HG03060 (cell line): ENCODE measurements around the gene EAPP.
"Not testable (repeated sequence)": the region's sequence is repeated elsewhere in the genome, so short reads cannot be mapped to it uniquely, and the experiment has no call there.

ENCODE experiments used
- ATAC-seq: cut with Tn5 transposase; IDR thresholded peaks from one replicate; pipeline ENCODE4 v1.9.1; 2021; ENCODE audit warnings: low read depth, moderate number of reproducible peaks; ENCODE audit not compliant: unreplicated experiment

The EAPP gene

GRCh38 chr14:34538871-34539406, 562 bp downstream of the EAPP start:
- no peak for ATAC-seq

DNA sequence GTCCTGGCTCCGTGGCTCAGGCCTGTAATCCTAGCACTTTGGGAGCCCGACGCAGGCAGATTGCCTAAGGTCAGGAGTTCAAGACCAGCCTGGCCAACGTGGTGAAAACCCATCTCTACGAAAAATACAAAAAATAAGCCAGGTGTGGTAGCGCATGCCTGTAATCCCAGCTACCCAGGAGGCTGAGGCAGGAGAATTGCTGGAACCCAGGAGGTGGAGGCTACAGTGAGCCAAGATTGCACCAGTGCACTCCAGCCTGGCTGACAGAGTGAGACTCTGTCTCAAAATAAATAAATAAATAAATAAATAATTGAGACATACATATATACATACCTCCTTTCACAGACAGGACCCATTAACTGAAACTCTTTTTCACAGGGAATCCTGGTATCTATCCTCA, 1.4 kb downstream of the EAPP start:
- ATAC-seq, result not testable (repeated sequence)

- no peak for ATAC-seq
Measured at GRCh38 chr14:34537677-34538009, 1.9 kb downstream of the EAPP start.

- ATAC-seq, result no peak
Measured at GRCh38 chr14:34536951-34537676, 2.4 kb downstream of the EAPP start.

- no peak for ATAC-seq
Measured at GRCh38 chr14:34527591-34527990, 11.9 kb downstream of the EAPP start.

- ATAC-seq, result not testable (repeated sequence)
Measured at GRCh38 chr14:34524216-34524615, 15.3 kb downstream of the EAPP start.

GRCh38 chr14:34522496-34522895, 17.0 kb downstream of the EAPP start:
- no peak for ATAC-seq

DNA sequence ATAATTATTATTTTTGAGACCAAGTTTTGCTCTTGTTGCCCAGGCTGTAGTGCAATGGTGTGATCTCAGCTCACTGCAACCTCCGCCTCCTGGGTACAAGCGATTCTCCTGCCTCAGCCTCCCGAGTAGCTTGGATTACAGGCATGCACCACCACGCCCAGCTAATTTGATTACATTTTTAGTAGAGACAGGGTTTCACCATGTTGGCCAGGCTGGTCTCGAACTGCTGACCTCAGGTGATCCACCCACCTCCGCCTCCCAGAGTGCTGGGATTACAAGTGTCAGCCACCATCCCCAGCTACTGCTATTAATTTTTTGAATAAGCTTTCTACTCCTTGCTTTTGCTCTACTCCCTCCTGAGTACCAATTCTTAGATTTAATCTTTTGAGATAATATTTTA, 18.4 kb downstream of the EAPP start:
- not testable (repeated sequence) for ATAC-seq

GRCh38 chr14:34520304-34520970, 19.1 kb downstream of the EAPP start:
- not testable (repeated sequence) for ATAC-seq

DNA sequence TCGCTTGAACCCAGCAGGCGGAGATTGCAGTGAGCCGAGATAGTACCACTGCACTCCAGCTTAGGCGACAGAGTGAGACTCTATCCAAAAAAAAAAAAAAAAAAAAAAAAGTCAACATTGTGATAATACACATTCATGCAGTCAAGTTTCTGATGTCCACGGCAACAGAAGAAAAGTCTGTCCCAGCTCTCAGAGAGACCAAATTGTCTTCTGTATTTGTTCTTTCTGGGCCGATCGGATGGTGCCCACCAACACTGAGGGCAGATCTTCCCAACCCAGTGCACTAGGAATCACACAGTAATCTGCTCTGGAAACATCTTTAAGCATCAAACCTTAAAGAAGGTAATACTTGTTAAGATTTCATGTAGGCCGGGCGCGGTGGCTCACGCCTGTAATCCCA, 31.6 kb downstream of the EAPP start:
- ATAC-seq, result no peak

DNA sequence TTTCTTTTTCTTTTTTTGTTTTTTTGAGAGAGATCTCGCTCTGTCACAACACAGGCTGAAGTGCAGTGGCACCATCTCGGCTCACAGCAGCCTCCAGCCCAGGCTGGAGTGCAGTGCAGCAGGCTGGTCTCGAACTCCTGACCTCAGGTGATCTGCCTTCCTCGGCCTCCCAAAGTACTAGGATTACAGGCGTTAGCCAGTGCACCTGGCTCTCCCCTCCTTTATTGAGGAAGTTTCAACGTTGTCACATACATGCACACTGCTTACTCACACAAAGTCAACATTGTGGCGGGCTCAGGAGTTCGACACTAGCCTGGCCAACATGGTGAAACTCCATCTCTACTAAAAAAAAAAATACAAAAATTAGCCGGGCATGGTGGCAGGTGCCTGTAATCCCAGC, 32.0 kb downstream of the EAPP start:
- no peak for ATAC-seq

DNA sequence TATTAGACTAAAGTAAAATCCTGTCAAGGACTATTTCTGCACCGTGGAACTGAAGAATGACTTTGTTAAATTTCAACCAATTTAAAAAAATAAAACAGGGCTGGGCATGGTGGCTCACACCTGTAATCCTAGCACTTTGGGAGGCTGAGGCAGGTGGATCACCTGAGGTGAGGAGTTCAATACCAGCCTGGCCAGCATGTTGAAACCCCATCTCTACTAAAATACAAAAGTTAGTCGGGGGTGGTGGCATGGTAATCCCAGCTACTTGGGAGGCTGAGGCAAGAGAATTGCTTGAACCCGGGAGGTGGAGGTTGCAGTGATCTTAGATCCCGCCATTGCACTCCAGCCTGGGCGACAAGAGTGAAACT, 34.4 kb downstream of the EAPP start:
- not testable (repeated sequence) for ATAC-seq

GRCh38 chr14:34504027-34504426, 35.5 kb downstream of the EAPP start:
- not testable (repeated sequence) for ATAC-seq

GRCh38 chr14:34502545-34503225, 36.8 kb downstream of the EAPP start:
- no peak for ATAC-seq

- no peak for ATAC-seq
Measured at GRCh38 chr14:34502001-34502400, 37.5 kb downstream of the EAPP start.

- ATAC-seq, result no peak
Measured at GRCh38 chr14:34501004-34501580, 38.4 kb downstream of the EAPP start.

- ATAC-seq, result no peak
Measured at GRCh38 chr14:34498684-34499412, 40.7 kb downstream of the EAPP start.

DNA sequence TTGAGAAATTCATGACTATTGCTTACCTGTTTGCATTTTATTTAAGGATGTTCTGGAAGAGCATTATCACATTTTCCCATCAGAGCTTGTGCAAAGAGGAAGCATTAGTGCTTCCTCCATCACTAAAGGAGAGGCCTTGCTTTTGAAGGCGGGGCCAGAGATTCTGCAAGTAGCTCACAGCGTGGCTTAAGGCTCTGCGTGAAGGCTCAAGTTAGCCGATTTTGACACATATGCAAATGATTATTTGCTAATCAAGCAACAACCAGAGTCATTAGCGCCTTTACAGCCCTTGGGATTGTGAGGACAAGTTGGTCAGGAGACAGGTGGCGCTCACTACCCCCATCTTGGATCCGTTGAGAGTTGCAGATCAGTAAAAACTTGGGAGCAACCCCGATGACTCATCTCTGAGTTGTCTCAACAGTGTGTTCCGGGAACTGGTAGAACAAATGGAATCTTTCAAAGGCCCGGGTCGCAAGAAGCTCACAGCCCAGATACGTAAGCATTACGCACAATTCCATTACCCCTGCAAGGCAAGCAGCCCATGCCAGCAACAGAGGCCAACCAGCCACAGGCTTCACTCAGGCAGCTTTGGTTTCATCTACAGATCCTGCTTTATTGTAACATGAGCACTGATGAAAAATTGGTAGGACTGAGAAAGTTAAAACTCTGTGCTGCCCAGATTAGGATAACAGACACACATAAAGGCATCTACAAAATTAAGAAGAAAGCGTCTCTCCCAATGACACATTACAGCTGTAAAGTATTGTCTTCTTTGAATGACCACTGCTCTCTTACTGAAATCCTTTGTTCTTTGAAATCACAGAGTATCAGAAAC, 42.6 kb downstream of the EAPP start:
- no peak for ATAC-seq

- no peak for ATAC-seq
Measured at GRCh38 chr14:34496007-34496678, 43.4 kb downstream of the EAPP start.
